HCT116 (cell line): ENCODE results near the gene SLC16A4. TPM values are rescaled to one million over a fixed set of nuclear protein-coding genes. Genes with fewer than 3 reads are reported as not detected.

Experiments used
- ATAC-seq: fragments of 200-7000 bp; cut with Tn5 transposase; 2 replicates; pipeline ENCODE4 v1.9.1; 2020; ENCODE audit warnings: mild to moderate bottlenecking, moderate library complexity
- BruUV-seq: library from RNA; stranded (reverse); fragments of 400-500 nt; replicated peaks from 2 replicates; lab custom pipeline; 2021; lab: Mats Ljungman, UMichigan
- CTCF ChIA-PET: fragments of 300-600 bp; sonication (Branson Sonifier 250); formaldehyde crosslinking; loops from one replicate; lab custom pipeline; 2021; ENCODE audit warnings: antibody characterized with exemption; lab: Charles Lee
- POLR2A ChIA-PET: fragments of 300-600, 350-600 bp; sonication (Branson Sonifier 250); formaldehyde crosslinking; loops from one replicate; lab custom pipeline; 2021; ENCODE audit warnings: antibody characterized with exemption; lab: Charles Lee
- RAD21 ChIA-PET, 2 experiments: fragments of 300-600 bp; sonication (Branson Sonifier 250); formaldehyde crosslinking; loops; one replicate each; lab custom pipeline; 2023; ENCODE audit warnings: low total read pairs in 2 of 2; ENCODE audit not compliant: uncharacterized antibody in 2 of 2, unreplicated experiment in 2 of 2, low non-redundant PET in 1 of 2; lab: Charles Lee
- DNase-seq: peaks from one replicate; pipeline ENCODE4 v3.0.0-alpha.2; 2010; ENCODE audit warnings: low read depth, low spot score
- H2AFZ ChIP-seq: fragments of 200-600 bp; shearing (Covaris generic), sonication (generic); 2 replicates; pipeline ENCODE4 v1.6.1; 2017; ENCODE audit warnings: low read depth, mixed run types, mixed read lengths, antibody characterized with exemption, low read length; ENCODE audit not compliant: poor library complexity, severe bottlenecking
- H3K27ac ChIP-seq: 2 replicates; pipeline ENCODE4 v1.5.1; 2012; ENCODE audit warnings: low read depth, low read length
- H3K27me3 ChIP-seq: fragments of 200-600 bp; sonication (generic); 2 replicates; pipeline ENCODE4 v1.6.1; 2016; ENCODE audit warnings: mixed run types, low read length, mixed read lengths; ENCODE audit not compliant: insufficient read depth
- H3K36me3 ChIP-seq, 2 experiments: fragments of 200-500 bp in 1 of 2; fragments of 200-600 bp in 1 of 2; sonication (Bioruptor generic) in 1 of 2; sonication (generic) in 1 of 2; 2 replicates each; pipeline versions ENCODE4 v1.5.1 to v1.6.1; 2014 to 2016; ENCODE audit warnings: low read length in 2 of 2, inconsistent platforms in 1 of 2, mixed read lengths in 1 of 2, mixed run types in 1 of 2; ENCODE audit not compliant: insufficient read depth in 2 of 2, control insufficient read depth in 1 of 2
- H3K4me1 ChIP-seq, 2 experiments: fragments of 200-600 bp in 1 of 2; sonication (generic) in 1 of 2; 2 replicates each; pipeline versions ENCODE4 v1.5.1 to v1.6.1; 2012 to 2017; ENCODE audit warnings: low read length in 2 of 2, inconsistent platforms in 1 of 2, mild to moderate bottlenecking in 1 of 2, mixed read lengths in 1 of 2, mixed run types in 1 of 2, moderate library complexity in 1 of 2; ENCODE audit not compliant: insufficient read depth in 2 of 2, control insufficient read depth in 1 of 2
- H3K4me2 ChIP-seq: fragments of 200-600 bp; sonication (generic); 2 replicates; pipeline ENCODE4 v1.6.1; 2017; ENCODE audit warnings: mixed run types, low read length, mixed read lengths
- H3K4me3 ChIP-seq, 2 experiments: fragments of 200-600 bp in 1 of 2; sonication (generic) in 1 of 2; replicated peaks in 1 of 2; 2 replicates each; pipeline ENCODE4 v1.5.1; 2011 to 2016; ENCODE audit warnings: low read length in 2 of 2, control low read depth in 1 of 2, low read depth in 1 of 2, mild to moderate bottlenecking in 1 of 2, mixed read lengths in 1 of 2, mixed run types in 1 of 2
- H3K79me2 ChIP-seq: fragments of 200-600 bp; sonication (generic); 2 replicates; pipeline ENCODE4 v1.6.1; 2017; ENCODE audit warnings: mild to moderate bottlenecking, mixed run types, low read length, moderate library complexity, mixed read lengths; ENCODE audit not compliant: insufficient read depth
- H3K9ac ChIP-seq: fragments of 200-600 bp; sonication (generic); 2 replicates; pipeline ENCODE4 v1.6.1; 2016; ENCODE audit warnings: low read length, mixed read lengths
- H3K9me2 ChIP-seq: fragments of 200-600 bp; sonication (generic), shearing (Covaris generic); 2 replicates; pipeline ENCODE4 v1.6.1; 2017; ENCODE audit warnings: mixed run types, mild to moderate bottlenecking, moderate library complexity; ENCODE audit not compliant: insufficient read depth
- H3K9me3 ChIP-seq, 2 experiments: fragments of 200-500 bp in 1 of 2; fragments of 200-600 bp in 1 of 2; sonication (Bioruptor generic) in 1 of 2; sonication (generic) in 1 of 2; 2 replicates each; pipeline ENCODE4 v1.6.1; 2014 to 2017; ENCODE audit warnings: low read length in 2 of 2, mixed read lengths in 2 of 2, inconsistent platforms in 1 of 2, low read depth in 1 of 2, mild to moderate bottlenecking in 1 of 2, mixed run types in 1 of 2, moderate library complexity in 1 of 2; ENCODE audit not compliant: control insufficient read depth in 1 of 2, insufficient read depth in 1 of 2
- H4K20me1 ChIP-seq: fragments of 200-600 bp; sonication (generic), shearing (Covaris generic); 2 replicates; pipeline ENCODE4 v1.6.1; 2017; ENCODE audit warnings: mixed run types, mild to moderate bottlenecking, moderate library complexity; ENCODE audit not compliant: insufficient read depth
- ZNF274 ChIP-seq: fragments of 200-500 bp; sonication (Bioruptor generic); IDR thresholded peaks from 2 replicates; pipeline ENCODE4 v1.6.1; 2014; ENCODE audit warnings: mild to moderate bottlenecking, low read depth, low read length, inconsistent platforms
- intact Hi-C: fragments of 100-400 bp; cut with micrococcal nuclease; formaldehyde crosslinking; loops from 2 replicates; pipeline ENCODE4 v1.10.0; 2022
- total RNA-seq: library from RNA; stranded (reverse); gene quantifications from one replicate; pipeline ENCODE4 v1.2.1, GENCODE V29; 2021; ENCODE audit not compliant: unreplicated experiment

The SLC16A4 gene
- total RNA-seq, 1 experiment from 2014 or later = 0.20 TPM

DNA sequence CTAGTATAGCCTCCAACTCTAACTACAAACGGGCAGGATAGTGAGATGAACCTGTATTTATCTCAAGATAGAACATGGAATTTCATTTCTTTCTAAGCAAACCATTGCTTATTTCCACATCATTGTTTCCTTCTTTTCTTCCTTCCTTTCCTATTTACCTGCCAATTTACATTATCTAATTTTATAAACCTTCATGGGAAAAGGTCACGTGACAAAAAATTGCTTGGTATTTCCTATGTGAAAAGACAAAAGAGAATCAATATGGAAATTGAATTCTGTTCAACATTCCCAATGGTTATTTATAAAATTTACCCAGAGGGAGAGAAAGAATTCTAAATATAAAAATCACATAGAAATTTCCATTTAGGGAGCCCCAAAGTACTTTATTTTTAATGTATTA is 74.1 kb downstream of the SLC16A4 start:
- BruUV-seq = no TSS peak
- intact Hi-C loops = no loop called here
- no peak for TF ChIP-seq ZNF274
- ChIA-PET POLR2A (no interaction called here), RAD21 (no interaction called here), CTCF (interaction anchor here (0.6 to 4.5 kb wide), 5 partner anchors 110 to 147 kb away, joined by 3 to 36 read pairs (median 7); no protein-coding TSS in a partner anchor)
- H3K9ac ChIP-seq = no peak overlapping the region
- no peaks in the 10 kb centered on the region for H3K36me3 ChIP-seq
- no peak overlapping the region for H3K4me2 ChIP-seq
- no peaks in the 10 kb centered on the region for H3K9me2 ChIP-seq
- DNase-seq = no peak
- H3K27me3 ChIP-seq = no peaks in the 10 kb centered on the region
- no peak overlapping the region for H3K27ac ChIP-seq
- no peaks in the 10 kb centered on the region for H4K20me1 ChIP-seq
- no peaks in the 10 kb centered on the region for H3K9me3 ChIP-seq
- no peak for ATAC-seq
- no peaks in the 10 kb centered on the region for H3K79me2 ChIP-seq
- no peak overlapping the region for H3K4me3 ChIP-seq
- peaks cover 7 to 18% of the 10 kb centered on the region in 2 experiments; a peak in 2 of 4 replicates for H3K4me1 ChIP-seq
- no peak overlapping the region for H2AFZ ChIP-seq

Other genes with a start within 250 kb of the SLC16A4 start
- 10.5 TPM for gene SLC6A17, start 240.5 kb downstream of the SLC16A4 start, total RNA-seq
- gene KCNC4, start 180.7 kb downstream of the SLC16A4 start, total RNA-seq = 13.0 TPM
- 44.0 TPM for gene RBM15, start 51.6 kb downstream of the SLC16A4 start, total RNA-seq
- 137 TPM for gene LAMTOR5, start 16.7 kb upstream of the SLC16A4 start, total RNA-seq
- gene PROK1, start 60.1 kb upstream of the SLC16A4 start, total RNA-seq = 0.22 TPM
- gene KCNA10, start 128.1 kb upstream of the SLC16A4 start, total RNA-seq = not detected
- gene KCNA2, start 215.3 kb upstream of the SLC16A4 start, total RNA-seq = not detected